HG03159 (cell line): ENCODE measurements around the gene CARD19.
"Not testable (repeated sequence)": the region's sequence is repeated elsewhere in the genome, so short reads cannot be mapped to it uniquely, and the experiment has no call there.

Source experiments
- ATAC-seq: cut with Tn5 transposase; IDR thresholded peaks from one replicate; pipeline ENCODE4 v1.9.1; 2021; ENCODE audit warnings: mild to moderate bottlenecking, moderate library complexity; ENCODE audit not compliant: unreplicated experiment

The CARD19 gene

GRCh38 chr9:93129691-93130500 lies 33.9 kb downstream of the CARD19 start:
- no peak for ATAC-seq

GRCh38 chr9:93130861-93131481 lies 35.0 kb downstream of the CARD19 start:
- no peak for ATAC-seq

- no peak for ATAC-seq
Measured at GRCh38 chr9:93131599-93132286, 35.7 kb downstream of the CARD19 start.

GRCh38 chr9:93132287-93132927 lies 36.4 kb downstream of the CARD19 start:
- ATAC-seq = no peak

GRCh38 chr9:93132946-93133680 lies 37.1 kb downstream of the CARD19 start:
- peak; percentile 45 for ATAC-seq

GRCh38 chr9:93133681-93134014 lies 37.6 kb downstream of the CARD19 start:
- ATAC-seq = no peak

- ATAC-seq = peak; percentile 62
Measured at GRCh38 chr9:93134015-93134739, 38.2 kb downstream of the CARD19 start, which contains the start of gene NINJ1. Gene NINJ1 (minus strand): TSS chr9:93134251. CDS start chr9:93134217, 34 bp downstream.

- ATAC-seq = no peak
Measured at GRCh38 chr9:93134740-93135444, 38.9 kb downstream of the CARD19 start.

- no peak for ATAC-seq
Measured at GRCh38 chr9:93136011-93136440, 40.0 kb downstream of the CARD19 start.

GRCh38 chr9:93137362-93137761 lies 41.3 kb downstream of the CARD19 start:
- no peak for ATAC-seq

- ATAC-seq = no peak
Measured at GRCh38 chr9:93138171-93138764, 42.3 kb downstream of the CARD19 start.

- ATAC-seq = no peak
Measured at GRCh38 chr9:93139365-93140182, 43.6 kb downstream of the CARD19 start.

GRCh38 chr9:93141771-93142483 lies 45.9 kb downstream of the CARD19 start:
- no peak for ATAC-seq

GRCh38 chr9:93143830-93144530 lies 48.0 kb downstream of the CARD19 start:
- ATAC-seq = no peak

GRCh38 chr9:93146696-93147095 lies 50.7 kb downstream of the CARD19 start:
- not testable (repeated sequence) for ATAC-seq

- no peak for ATAC-seq
Measured at GRCh38 chr9:93147632-93148031, 51.6 kb downstream of the CARD19 start.

GRCh38 chr9:93148721-93149120 lies 52.7 kb downstream of the CARD19 start:
- no peak for ATAC-seq
